Testis (tissue), 3 donors: ENCODE measurements around the gene SEMA4D. TPM values are rescaled to one million over a fixed set of nuclear protein-coding genes. Genes with fewer than 3 reads are reported as not detected.

ENCODE experiments used
- DNase-seq: peaks from one replicate; pipeline ENCODE4 v3.0.0-alpha.2; 2019
- H3K27ac ChIP-seq, 2 donors: fragments of 200-600 bp; sonication (generic); one replicate each; pipeline ENCODE4 v1.5.1; 2019
- H3K27me3 ChIP-seq: fragments of 200-600 bp; sonication (generic); one replicate; pipeline ENCODE4 v1.5.1; 2019
- H3K36me3 ChIP-seq: fragments of 200-600 bp; sonication (generic); one replicate; pipeline ENCODE4 v1.5.1; 2017; ENCODE audit warnings: low read depth; ENCODE audit errors: missing control alignments
- H3K4me1 ChIP-seq: fragments of 200-600 bp; sonication (generic); one replicate; pipeline ENCODE4 v1.5.1; 2019
- H3K4me3 ChIP-seq, 2 donors: fragments of 200-600 bp; sonication (generic); one replicate each; pipeline ENCODE4 v1.5.1; 2017 to 2019
- H3K9me3 ChIP-seq: fragments of 200-600 bp; sonication (generic); one replicate; pipeline ENCODE4 v1.5.1; 2017
- CTCF ChIP-seq, 3 experiments: fragments of 450-650 bp in 2 of 3; fragments of 200-600 bp in 1 of 3; sonication (generic) in 1 of 3; IDR thresholded peaks; one replicate each; pipeline ENCODE4 v1.5.1; 2016 to 2019; ENCODE audit warnings: antibody characterized with exemption in 3 of 3, mild to moderate bottlenecking in 2 of 3, moderate library complexity in 1 of 3
- POLR2A ChIP-seq: fragments of 450-650 bp; IDR thresholded peaks from one replicate; pipeline ENCODE4 v1.6.1; 2017; ENCODE audit warnings: antibody characterized with exemption, mild to moderate bottlenecking, moderate library complexity
- WGBS, 2 donors: methylation state at CpG; one replicate each; pipeline ENCODE4 v1.1.5; 2018; 5-methylcytosine and 5-hydroxymethylcytosine counted together
- intact Hi-C: fragments of 100-400 bp; cut with DNase I; formaldehyde crosslinking; loops from one replicate; pipeline ENCODE4 v1.15.1; 2023; ENCODE audit warnings: low total_unique reads
- polyA plus RNA-seq: library from polyadenylated mRNA; stranded (reverse); fragments of 350-450 nt; fragmentation: Illumina TruSeq; extraction: RNeasy Lipid Tissue Mini Kit (QIAGEN cat#74804); gene quantifications from one replicate; pipeline ENCODE4 v1.2.3, GENCODE V29; 2014; ENCODE audit warnings: low read depth, low replicate concordance; ENCODE audit not compliant: insufficient read depth
- total RNA-seq, 2 donors: library from RNA; depleted of rRNA; stranded (reverse); fragments of >200 nt; gene quantifications; one replicate each; pipeline ENCODE4 v1.2.3, GENCODE V29; 2016

Gene SEMA4D
- total and polyA plus RNA-seq, 3 donors from 2014 or later, result 26.2 to 53.1 (median 38.7) TPM

DNA sequence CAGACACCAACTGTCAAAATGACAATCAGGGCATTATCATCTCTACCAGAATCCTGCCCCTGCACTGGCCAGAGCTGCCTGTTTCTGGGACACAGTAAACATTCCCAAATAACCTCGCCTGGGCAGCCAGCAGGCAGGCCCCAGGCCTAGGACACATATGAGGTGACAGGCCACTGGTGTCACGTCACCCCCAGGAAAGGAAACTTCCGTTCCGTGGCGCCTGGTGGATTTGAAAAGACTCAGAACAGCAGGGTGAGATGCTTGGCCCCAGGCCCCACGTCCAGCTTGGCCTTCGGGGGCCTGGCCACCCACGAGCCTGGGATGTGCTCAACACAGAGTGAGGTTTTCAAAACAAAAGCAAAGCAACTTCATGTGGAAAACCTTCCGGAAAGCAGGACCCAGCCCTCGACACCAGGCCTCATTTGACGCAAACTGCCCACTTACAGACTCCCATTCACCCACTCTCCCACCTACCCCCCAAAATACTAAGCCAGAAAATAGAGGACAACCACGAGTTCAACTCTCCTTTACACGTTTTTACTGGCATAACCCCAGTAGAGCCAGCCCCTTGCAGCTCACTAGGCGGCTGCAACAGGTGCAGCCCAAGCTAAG is 1.2 kb downstream of the SEMA4D start:
- peak overlapping the region in 1 of 2 donors; percentile 72 for H3K27ac ChIP-seq
- H3K36me3 ChIP-seq, result no peaks in the 10 kb centered on the region
- 9 to 18% methylated on average over 7 to 14 of the region's 14 CpGs for WGBS, 2 donors
- intact Hi-C loops, result no loop called here
- H3K27me3 ChIP-seq, result no peaks in the 10 kb centered on the region
- DNase-seq, result peak; percentile 42
- H3K4me3 ChIP-seq, result peak overlapping the region; percentile 58 to 71
- H3K9me3 ChIP-seq, result no peaks in the 10 kb centered on the region
- H3K4me1 ChIP-seq, result peaks cover 30% of the 10 kb centered on the region
- no peak for TF ChIP-seq POLR2A
- no peak for TF ChIP-seq CTCF (IDR thresholded peaks at IDR 0.05)

DNA sequence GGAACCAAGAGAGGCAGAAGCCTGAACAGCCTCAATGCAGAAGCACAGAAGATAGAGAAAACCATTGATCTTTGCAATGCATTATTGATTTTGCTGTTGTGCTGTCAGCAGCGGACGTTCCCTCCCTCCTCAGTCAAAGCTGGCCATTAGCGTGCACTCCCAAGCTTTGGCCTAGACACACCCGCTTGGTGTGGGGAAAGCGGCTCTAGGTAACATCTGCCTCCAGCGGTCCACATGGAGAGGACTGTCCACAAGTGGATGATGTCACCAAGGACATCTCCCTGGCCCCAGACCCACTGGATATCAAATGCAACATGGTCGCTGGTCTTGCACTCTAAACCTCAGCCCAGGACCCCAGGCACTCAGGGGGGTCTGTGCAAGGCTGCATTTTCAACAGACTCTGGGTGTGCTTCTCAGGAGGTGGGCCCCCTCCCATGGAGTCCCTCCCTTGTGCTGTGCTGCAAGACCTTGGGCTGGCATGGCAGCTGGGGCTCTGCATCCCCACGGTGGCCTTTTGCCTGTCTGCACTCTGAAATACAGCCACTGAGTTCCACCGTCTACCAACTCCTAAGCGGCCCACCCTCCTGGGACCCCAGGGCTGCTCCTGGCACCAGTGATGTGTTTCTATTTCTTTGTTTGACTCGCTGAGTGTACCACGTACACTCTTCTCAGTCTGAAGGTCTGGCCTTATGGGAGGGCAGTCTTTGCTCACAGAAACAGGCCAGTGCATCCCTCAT is 1.9 kb downstream of the SEMA4D start:
- Histone ChIP-seq H3K27ac (no peak overlapping the region), H3K9me3 (no peaks in the 10 kb centered on the region), H3K4me1 (peaks cover 30% of the 10 kb centered on the region), H3K27me3 (no peaks in the 10 kb centered on the region), H3K36me3 (no peaks in the 10 kb centered on the region), H3K4me3 (no peak overlapping the region)
- 67% methylated on average over 8 to 12 of the region's 12 CpGs for WGBS, 2 donors
- TF ChIP-seq CTCF (IDR thresholded peaks at IDR 0.05) (no peak), POLR2A (no peak)
- no peak for DNase-seq
- intact Hi-C loops, result no loop called here

GRCh38 chr9:89494199-89494598 is 3.7 kb downstream of the SEMA4D start:
- Histone ChIP-seq H3K27me3 (no peaks in the 10 kb centered on the region), H3K4me1 (peaks cover 30% of the 10 kb centered on the region), H3K36me3 (no peaks in the 10 kb centered on the region), H3K27ac (peak overlapping the region in 1 of 2 donors; percentile 20), H3K4me3 (no peak overlapping the region), H3K9me3 (no peaks in the 10 kb centered on the region)
- TF ChIP-seq CTCF (IDR thresholded peaks at IDR 0.05), result no peak
- TF ChIP-seq POLR2A, result no peak
- no peak for DNase-seq
- intact Hi-C loops, result no loop called here
- 84 to 92% methylated on average over 5 of the region's 5 CpGs for WGBS, 2 donors

GRCh38 chr9:89493671-89494070 is 4.2 kb downstream of the SEMA4D start:
- Histone ChIP-seq H3K4me1 (peaks cover 29% of the 10 kb centered on the region), H3K27ac (no peak overlapping the region)
- WGBS, 2 donors, result 57 to 58% methylated on average over 2 of the region's 2 CpGs

More at GRCh38 chr9:89493671-89494070, 4.2 kb downstream of the SEMA4D start:
- DNase-seq, result no peak
- intact Hi-C loops, result no loop called here
- no peaks in the 10 kb centered on the region for H3K36me3 ChIP-seq
- H3K27me3 ChIP-seq, result no peaks in the 10 kb centered on the region
- no peaks in the 10 kb centered on the region for H3K9me3 ChIP-seq
- TF ChIP-seq CTCF (IDR thresholded peaks at IDR 0.05) (no peak), POLR2A (no peak)
- no peak overlapping the region for H3K4me3 ChIP-seq
